Hepatocyte (in vitro differentiated cells): ENCODE results near the gene THNSL1. TPM values are rescaled to one million over a fixed set of nuclear protein-coding genes. Genes with fewer than 3 reads are reported as not detected.

Source experiments
- DNase-seq: peaks from one replicate; pipeline ENCODE4 v3.0.0-alpha.2; 2016; ENCODE audit warnings: low spot score
- H2AFZ ChIP-seq: fragments of 200-600 bp; sonication (generic); 2 replicates; pipeline ENCODE4 v1.6.0; 2016; ENCODE audit warnings: antibody characterized with exemption, mild to moderate bottlenecking
- H3K27ac ChIP-seq: fragments of 200-600 bp; sonication (generic); 2 replicates; pipeline ENCODE4 v1.5.1; 2016; ENCODE audit warnings: mild to moderate bottlenecking
- H3K27me3 ChIP-seq: fragments of 200-600 bp; sonication (generic); 2 replicates; pipeline ENCODE4 v1.6.1; 2016
- H3K36me3 ChIP-seq: fragments of 200-600 bp; sonication (generic); replicated peaks from 2 replicates; pipeline ENCODE4 v1.5.1; 2016; ENCODE audit warnings: low read depth; ENCODE audit not compliant: insufficient read depth
- H3K4me1 ChIP-seq: fragments of 200-600 bp; sonication (generic); 2 replicates; pipeline ENCODE4 v1.5.1; 2016; ENCODE audit warnings: mild to moderate bottlenecking, moderate library complexity; ENCODE audit not compliant: insufficient read depth
- H3K4me2 ChIP-seq: fragments of 200-600 bp; sonication (generic); 2 replicates; pipeline ENCODE4 v1.6.0; 2016
- H3K4me3 ChIP-seq: fragments of 200-600 bp; sonication (generic); 2 replicates; pipeline ENCODE4 v1.5.1; 2016; ENCODE audit warnings: mild to moderate bottlenecking
- H3K79me2 ChIP-seq: fragments of 200-600 bp; sonication (generic); 2 replicates; pipeline ENCODE4 v1.6.0; 2017; ENCODE audit warnings: mild to moderate bottlenecking
- H3K9me2 ChIP-seq: fragments of 200-600 bp; sonication (generic); replicated peaks from 2 replicates; pipeline ENCODE4 v1.6.0; 2017; ENCODE audit warnings: mild to moderate bottlenecking; ENCODE audit not compliant: insufficient read depth
- H3K9me3 ChIP-seq: fragments of 200-600 bp; sonication (generic); 2 replicates; pipeline ENCODE4 v1.5.1; 2016; ENCODE audit warnings: low read depth, mild to moderate bottlenecking
- H4K20me1 ChIP-seq: fragments of 200-600 bp; sonication (generic); 2 replicates; pipeline ENCODE4 v1.6.0; 2016; ENCODE audit warnings: mild to moderate bottlenecking; ENCODE audit not compliant: insufficient read depth, poor library complexity, severe bottlenecking
- CTCF ChIP-seq: fragments of 200-600 bp; sonication (generic); IDR thresholded peaks from 2 replicates; pipeline ENCODE4 v1.5.1; 2016; ENCODE audit warnings: antibody characterized with exemption, mild to moderate bottlenecking; ENCODE audit not compliant: poor library complexity
- EZH2 ChIP-seq: fragments of 200-600 bp; sonication (generic); IDR thresholded peaks from 2 replicates; pipeline ENCODE4 v1.6.1; 2016; ENCODE audit warnings: antibody characterized with exemption, mild to moderate bottlenecking, borderline replicate concordance
- EZH2phosphoT487 ChIP-seq: fragments of 200-600 bp; sonication (generic); IDR thresholded peaks from one replicate; pipeline ENCODE4 v1.6.1; 2018; ENCODE audit warnings: antibody characterized with exemption, mild to moderate bottlenecking, low read depth, moderate library complexity; ENCODE audit not compliant: unreplicated experiment, severe bottlenecking
- WGBS: methylation state at CpG from one replicate; pipeline ENCODE4 v1.1.6; 2016; ENCODE audit warnings: low lambda C conversion rate; ENCODE audit errors: missing lambda C conversion rate; 5-methylcytosine and 5-hydroxymethylcytosine counted together
- polyA plus RNA-seq: library from polyadenylated mRNA; unstranded; fragments of >200 nt; fragmentation: Nextera tagmentation; extraction: Ambion mirVana; gene quantifications from 2 replicates; pipeline ENCODE4 v1.2.1, GENCODE V29; 2016
- total RNA-seq: library from RNA; depleted of rRNA; stranded (reverse); fragments of >200 nt; gene quantifications from 2 replicates; pipeline ENCODE4 v1.2.3, GENCODE V29; 2014

The THNSL1 gene
- total and polyA plus RNA-seq, 2 experiments from 2014 or later: 2.5 to 7.1 TPM

GRCh38 chr10:24969841-24970281 is 46.6 kb upstream of the THNSL1 start:
- Histone ChIP-seq H3K27me3 (no peaks in the 10 kb centered on the region), H3K9me2 (no peaks in the 10 kb centered on the region), H2AFZ (no peak overlapping the region), H3K4me1 (peaks cover 4% of the 10 kb centered on the region), H3K27ac (no peak overlapping the region), H3K4me2 (no peak overlapping the region), H3K9me3 (no peaks in the 10 kb centered on the region), H3K4me3 (no peak overlapping the region), H3K79me2 (no peaks in the 10 kb centered on the region), H3K36me3 (no peaks in the 10 kb centered on the region), H4K20me1 (no peaks in the 10 kb centered on the region)
- DNase-seq: no peak
- peak; percentile 3 for TF ChIP-seq CTCF
- no peak for TF ChIP-seq EZH2
- WGBS: 67% methylated on average over 2 of the region's 2 CpGs

- Histone ChIP-seq H4K20me1 (no peaks in the 10 kb centered on the region), H3K9me3 (no peaks in the 10 kb centered on the region), H3K79me2 (no peaks in the 10 kb centered on the region), H3K36me3 (no peaks in the 10 kb centered on the region), H3K9me2 (no peaks in the 10 kb centered on the region), H3K4me3 (no peak overlapping the region), H3K4me1 (peaks cover 9% of the 10 kb centered on the region), H3K4me2 (no peak overlapping the region), H3K27ac (no peak overlapping the region), H3K27me3 (no peaks in the 10 kb centered on the region), H2AFZ (no peak overlapping the region)
- DNase-seq: no peak
- TF ChIP-seq EZH2phosphoT487 (no peak), CTCF (no peak), EZH2 (no peak)
Measured at GRCh38 chr10:24971374-24971773, 45.0 kb upstream of the THNSL1 start.

- peaks cover 9% of the 10 kb centered on the region for H3K4me1 ChIP-seq
- H3K27me3 ChIP-seq: no peaks in the 10 kb centered on the region
- H3K36me3 ChIP-seq: no peaks in the 10 kb centered on the region
- no peak overlapping the region for H3K4me2 ChIP-seq
- no peak overlapping the region for H3K4me3 ChIP-seq
- TF ChIP-seq EZH2 (no peak), CTCF (no peak), EZH2phosphoT487 (no peak)
- H3K27ac ChIP-seq: no peak overlapping the region
- no peak for DNase-seq
- H3K9me3 ChIP-seq: no peaks in the 10 kb centered on the region
- H3K79me2 ChIP-seq: no peaks in the 10 kb centered on the region
- no peaks in the 10 kb centered on the region for H3K9me2 ChIP-seq
- 90% methylated on average over 5 of the region's 5 CpGs for WGBS
- H4K20me1 ChIP-seq: no peaks in the 10 kb centered on the region
- no peak overlapping the region for H2AFZ ChIP-seq
Measured at GRCh38 chr10:24973163-24973562, 43.2 kb upstream of the THNSL1 start.

GRCh38 chr10:24974976-24975375 is 41.4 kb upstream of the THNSL1 start:
- no peaks in the 10 kb centered on the region for H3K9me2 ChIP-seq
- H3K36me3 ChIP-seq: no peaks in the 10 kb centered on the region
- no peaks in the 10 kb centered on the region for H3K27me3 ChIP-seq
- TF ChIP-seq CTCF (no peak), EZH2phosphoT487 (no peak), EZH2 (no peak)
- no peak overlapping the region for H3K4me3 ChIP-seq
- H3K27ac ChIP-seq: peak overlapping the region; percentile 4
- no peaks in the 10 kb centered on the region for H3K79me2 ChIP-seq
- peaks cover 9% of the 10 kb centered on the region for H3K4me1 ChIP-seq
- no peak overlapping the region for H2AFZ ChIP-seq
- H3K9me3 ChIP-seq: no peaks in the 10 kb centered on the region
- WGBS: 10% methylated on average over 2 of the region's 2 CpGs
- no peak overlapping the region for H3K4me2 ChIP-seq
- DNase-seq: peak; percentile 54
- H4K20me1 ChIP-seq: no peaks in the 10 kb centered on the region
